Mesenteric fat pad (tissue), 1 donor: ENCODE measurements around the gene RPP25L. TPM values are rescaled to one million over a fixed set of nuclear protein-coding genes. Genes with fewer than 3 reads are reported as not detected.
"Not testable (repeated sequence)": the region's sequence is repeated elsewhere in the genome, so short reads cannot be mapped to it uniquely, and the experiment has no call there.

Source experiments
- DNase-seq: peaks from one replicate; pipeline ENCODE4 v3.0.0-alpha.2; 2020; ENCODE audit warnings: low spot score
- long read RNA-seq: library from polyadenylated mRNA; unstranded; transcript quantifications from one replicate; pipeline ENCODE4 v2.0.0, GENCODE V29; 2020
- total RNA-seq: library from RNA; stranded (reverse); fragmentation: NEBNext Ultra II Directional; extraction: Animal tissue kit (Norgen Biotek cat#: 25700); gene quantifications from one replicate; pipeline ENCODE4 v1.2.1, GENCODE V29; 2021
- donor health status: DM: yes; HTN: yes; CAD: no.

The RPP25L gene
- 14.8 TPM for total RNA-seq
- long read RNA-seq, transcript RPP25L-202 (2 exons, 888 nt), result major isoform, 8 of 14 reads
- long read RNA-seq, partial matches to known transcripts, result 0 of 14 reads
- long read RNA-seq, other reads (novel, unspliced or antisense), result 3 of 14 reads

DNA sequence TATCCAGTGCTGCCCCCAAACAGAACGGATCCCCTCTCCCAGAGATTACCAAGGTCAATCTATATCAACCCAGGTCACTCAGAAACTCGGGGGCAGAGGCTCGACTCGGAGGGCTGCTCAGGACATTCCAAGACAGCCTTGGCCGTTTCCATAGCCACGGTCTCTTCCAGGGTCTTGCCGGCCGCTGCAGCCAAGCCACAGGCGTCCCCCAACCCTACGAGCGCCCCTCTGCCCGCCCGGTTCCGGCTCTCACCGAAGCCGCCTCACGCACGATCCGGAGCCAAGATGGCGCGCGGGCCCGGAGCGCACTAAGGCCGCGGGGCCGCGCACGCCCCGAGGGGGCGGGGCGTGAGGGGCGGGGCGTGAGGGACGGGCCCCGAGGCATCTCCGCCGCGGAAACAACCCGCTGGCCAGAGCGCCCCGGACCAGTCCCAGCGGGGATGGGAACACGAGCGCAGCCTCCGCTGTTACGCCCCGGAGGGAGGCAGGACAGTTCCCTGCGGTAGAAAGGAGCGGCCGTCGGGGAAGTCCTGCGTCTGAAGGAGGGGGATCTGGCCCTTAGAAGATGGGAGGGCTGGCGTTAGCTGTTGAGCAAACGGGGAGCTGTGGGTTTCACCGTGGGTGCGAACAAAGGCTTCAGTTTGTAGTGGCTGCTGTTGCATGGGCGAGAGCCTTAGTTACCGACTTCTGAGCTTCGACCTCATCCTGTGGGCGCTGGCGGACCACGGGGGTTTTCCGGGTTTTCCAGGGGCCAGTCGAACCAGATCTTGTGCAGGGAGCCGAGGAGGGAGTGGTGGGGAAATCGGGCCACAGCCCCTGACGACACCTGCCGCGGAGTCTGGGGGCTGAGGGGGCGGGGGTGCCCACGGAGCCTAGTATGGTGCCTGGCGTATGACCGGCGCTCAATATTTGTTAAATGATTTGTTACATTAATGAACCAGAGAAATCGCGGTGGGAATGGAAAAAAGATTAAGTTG lies at the start of gene RPP25L:
TSS of gene RPP25L (minus strand) at position 287 of the 977 bp plus-strand sequence. CDS start 801 bp downstream, outside the sequence.
- no peak for DNase-seq

- no peak for DNase-seq
These were observed 47.8 kb upstream of the RPP25L start for GRCh38 chr9:34659592-34660253.

GRCh38 chr9:34658461-34658860 lies 46.6 kb upstream of the RPP25L start:
- DNase-seq, result no peak

DNA sequence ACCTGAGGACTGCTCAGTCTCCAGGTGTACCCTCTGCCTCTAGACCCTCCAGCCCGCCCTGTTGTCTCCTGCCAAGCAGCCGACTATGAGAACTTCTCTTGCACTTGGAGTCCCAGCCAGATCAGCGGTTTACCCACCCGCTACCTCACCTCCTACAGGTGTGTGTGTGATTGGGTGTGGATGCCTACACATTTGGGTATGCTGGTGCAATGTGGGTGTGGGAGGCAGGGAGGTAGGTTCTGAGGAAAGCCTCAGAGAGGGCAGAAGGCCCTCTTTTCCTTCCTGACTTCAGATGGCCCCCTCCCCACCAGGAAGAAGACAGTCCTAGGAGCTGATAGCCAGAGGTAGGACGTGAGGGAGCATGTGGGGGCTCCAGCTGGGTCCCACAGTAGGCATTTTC lies 45.1 kb upstream of the RPP25L start:
- DNase-seq, result no peak

GRCh38 chr9:34655394-34655793 lies 43.5 kb upstream of the RPP25L start:
- no peak for DNase-seq

DNA sequence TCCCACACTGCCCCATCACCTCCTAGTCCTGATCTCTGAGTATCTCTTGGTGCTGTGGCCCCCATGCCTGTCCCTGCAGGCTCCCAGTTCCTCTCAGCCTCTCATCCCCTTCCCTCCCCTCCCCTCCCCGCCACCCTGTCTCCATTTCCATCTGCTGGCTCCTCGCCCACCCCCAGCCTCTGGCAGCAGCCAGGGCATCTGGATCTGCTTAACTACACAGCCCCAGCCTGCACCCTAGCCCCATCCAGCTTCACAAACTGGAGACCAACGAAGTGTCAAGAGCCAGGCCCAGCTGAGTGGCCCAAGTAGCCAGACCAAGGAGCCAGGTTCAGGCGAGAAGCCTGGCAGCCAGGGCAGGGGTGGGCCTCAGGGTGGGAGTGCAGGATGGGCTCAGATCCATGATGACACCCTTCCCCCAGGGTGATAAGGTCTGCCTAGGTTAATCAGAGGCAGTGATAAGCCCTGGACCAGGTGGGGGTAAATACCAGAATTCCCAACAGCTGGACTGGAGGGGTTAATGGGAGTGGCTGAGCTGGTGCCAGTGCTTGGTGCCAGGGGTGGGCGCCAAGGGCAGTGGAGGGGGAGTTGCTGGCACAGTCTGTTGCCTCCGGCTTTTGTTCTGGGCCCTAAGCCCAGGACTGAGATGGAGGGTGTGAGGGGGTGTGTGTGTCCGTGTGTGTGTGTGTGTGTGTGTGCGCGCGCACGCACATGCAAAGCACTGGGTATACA lies 42.6 kb upstream of the RPP25L start:
- no peak for DNase-seq

DNA sequence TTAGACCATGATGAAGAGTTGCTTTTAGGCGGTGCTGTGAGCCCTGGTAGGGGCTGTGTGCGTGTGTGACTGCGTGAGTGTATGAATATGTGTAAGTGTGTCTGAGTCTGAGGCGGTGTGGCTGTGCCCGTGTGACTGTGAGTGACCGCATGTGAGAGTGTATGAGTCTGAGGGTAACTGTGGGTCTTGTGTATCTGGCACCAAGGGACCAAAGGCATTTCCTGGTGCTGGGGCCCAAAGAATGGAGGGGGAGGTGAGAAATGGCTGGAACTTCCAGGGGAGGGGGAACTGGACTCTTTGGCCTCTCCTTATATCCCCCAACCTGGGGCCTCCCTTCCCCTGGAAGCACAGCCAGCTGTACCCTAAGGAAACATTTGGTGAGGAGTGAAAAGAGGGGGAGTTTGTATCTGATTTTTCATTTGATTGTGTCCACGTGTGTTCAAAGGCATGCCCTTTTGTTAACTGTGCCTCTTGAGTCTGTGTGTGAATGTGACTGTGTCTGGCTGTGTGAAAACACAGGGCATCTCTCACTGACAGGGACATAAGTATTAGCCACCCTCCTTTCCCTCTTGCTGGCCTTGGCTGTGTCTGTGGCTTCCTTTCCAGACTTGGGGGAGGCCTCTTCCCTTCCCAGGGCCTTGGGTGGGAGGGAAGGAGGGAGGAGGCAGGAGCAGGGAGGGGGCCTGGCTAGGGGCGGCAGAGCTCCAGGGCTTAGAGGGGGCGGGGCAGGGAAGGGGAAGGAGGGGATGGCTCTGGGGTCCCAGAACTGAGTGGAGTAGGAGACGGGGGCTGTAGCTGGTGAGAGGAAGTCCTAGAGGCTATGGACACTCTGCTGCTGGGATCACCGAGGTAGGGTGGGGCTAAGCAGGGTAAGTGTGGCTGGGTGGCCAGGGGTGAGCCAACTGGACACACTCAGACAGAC lies 41.5 kb upstream of the RPP25L start:
- no peak for DNase-seq

GRCh38 chr9:34652602-34653000 lies 40.7 kb upstream of the RPP25L start:
- DNase-seq, result no peak

DNA sequence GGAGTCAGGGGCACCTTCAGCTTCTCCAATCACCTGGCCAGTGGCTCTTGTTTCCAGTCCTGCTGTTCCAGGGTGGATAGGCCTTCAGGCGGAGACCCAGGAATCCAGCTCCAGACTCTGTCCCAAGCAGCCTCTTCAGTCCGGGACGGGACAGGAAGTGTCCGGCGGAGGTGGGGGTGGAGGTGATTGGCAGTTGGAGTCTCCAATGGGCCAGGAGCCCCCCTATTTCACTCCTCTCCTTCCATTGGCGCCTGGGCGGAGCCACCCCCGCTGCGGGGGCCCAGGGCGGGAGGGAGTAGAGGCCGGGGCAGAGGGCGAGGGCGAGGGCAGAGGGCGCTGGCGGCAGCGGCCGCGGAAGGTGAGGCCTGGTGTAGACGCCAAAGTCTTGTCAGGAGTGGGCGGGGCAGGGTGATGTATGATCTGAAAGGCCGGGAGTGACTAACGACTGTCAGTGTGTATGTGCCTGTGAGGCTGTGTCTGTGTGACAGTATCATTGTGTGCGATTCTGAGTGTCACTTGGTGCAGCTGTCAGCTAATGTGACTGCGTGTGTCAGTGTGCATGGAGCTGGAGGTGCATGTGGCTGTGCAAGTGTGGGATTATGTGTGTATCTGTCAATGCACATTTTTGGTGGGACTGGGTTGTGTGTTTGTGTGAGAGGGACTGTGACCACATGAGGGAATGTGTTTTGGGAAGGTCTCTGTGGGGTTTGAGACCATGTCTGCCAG lies 40.1 kb upstream of the RPP25L start, which contains the start of gene IL11RA:
TSS of gene IL11RA (plus strand) at position 310 of the 726 bp plus-strand sequence. CDS start 3,033 bp downstream, outside the sequence.
- DNase-seq, result peak; percentile 94

- no peak for DNase-seq
These were observed 39.4 kb upstream of the RPP25L start for GRCh38 chr9:34651321-34651720.

- no peak for DNase-seq
These were observed 38.9 kb upstream of the RPP25L start for GRCh38 chr9:34650816-34651215.

GRCh38 chr9:34648673-34649072 lies 36.8 kb upstream of the RPP25L start:
- DNase-seq, result no peak

DNA sequence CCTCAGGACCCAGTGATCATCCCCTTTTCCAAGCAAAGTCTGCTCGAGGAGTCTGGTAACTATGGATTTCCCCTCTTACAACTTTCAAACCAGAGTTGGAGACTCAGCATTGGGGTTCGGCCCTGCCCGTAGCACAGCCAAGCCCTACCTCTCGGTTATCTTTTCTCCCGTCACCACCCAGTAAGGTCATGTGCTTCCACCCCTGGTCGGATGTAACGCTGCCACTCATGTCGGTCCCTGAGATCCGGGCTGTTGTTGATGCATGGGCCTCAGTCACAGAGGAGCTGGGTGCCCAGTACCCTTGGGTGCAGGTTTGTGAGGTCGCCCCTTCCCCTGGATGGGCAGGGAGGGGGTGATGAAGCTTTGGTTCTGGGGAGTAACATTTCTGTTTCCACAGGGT lies 35.8 kb upstream of the RPP25L start:
- no peak for DNase-seq

DNA sequence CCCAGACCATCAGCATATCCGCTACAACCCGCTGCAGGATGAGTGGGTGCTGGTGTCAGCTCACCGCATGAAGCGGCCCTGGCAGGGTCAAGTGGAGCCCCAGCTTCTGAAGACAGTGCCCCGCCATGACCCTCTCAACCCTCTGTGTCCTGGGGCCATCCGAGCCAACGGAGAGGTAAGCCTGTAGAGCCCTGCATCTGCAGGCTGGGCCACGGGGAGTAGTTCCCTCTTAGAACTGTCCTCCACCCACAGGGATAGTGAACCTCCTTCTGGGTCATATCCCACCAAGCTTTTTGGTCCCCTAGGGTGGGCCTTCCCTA lies 35.1 kb upstream of the RPP25L start:
- no peak for DNase-seq

DNA sequence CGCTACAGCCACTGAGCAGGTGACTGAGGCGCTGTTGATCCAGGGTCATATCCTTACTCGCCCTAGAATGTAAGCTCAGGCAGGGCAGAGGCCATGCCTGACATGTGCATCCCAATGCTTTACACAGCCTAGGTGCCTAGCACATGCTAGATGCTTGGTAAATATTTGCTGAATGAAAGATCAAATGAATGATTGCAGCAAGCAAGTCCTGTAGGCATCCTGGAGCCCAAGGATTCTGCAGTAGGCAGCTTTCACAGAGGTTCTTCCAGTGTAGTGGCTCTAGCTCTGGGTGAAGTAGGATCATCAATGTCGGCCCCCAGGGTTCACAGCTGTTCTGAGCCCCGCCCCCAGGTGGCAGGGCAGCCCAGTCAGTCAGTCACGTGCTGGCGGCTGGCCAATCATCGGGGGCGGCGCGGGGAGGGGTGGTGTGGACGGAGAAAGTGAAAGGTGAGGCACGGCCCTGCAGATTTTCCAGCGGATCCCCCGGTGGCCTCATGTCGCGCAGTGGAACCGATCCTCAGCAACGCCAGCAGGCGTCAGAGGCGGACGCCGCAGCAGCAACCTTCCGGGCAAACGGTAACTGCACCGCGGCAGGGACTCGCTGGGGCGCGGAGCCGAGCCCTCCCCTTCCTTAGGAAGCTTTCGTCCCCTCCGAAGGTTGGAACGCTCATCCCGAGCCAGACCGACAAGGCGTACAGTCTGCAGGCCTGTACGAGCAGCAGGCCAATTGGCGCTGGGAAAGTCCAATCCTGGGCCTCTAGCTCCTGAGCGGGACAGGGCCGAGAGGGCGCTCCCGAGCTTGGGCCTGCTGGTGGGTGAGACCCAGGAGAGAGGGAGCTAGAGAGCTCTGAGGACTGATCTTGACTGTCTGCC lies 34.5 kb upstream of the RPP25L start, which contains the start of gene GALT:
TSS of gene GALT (plus strand) at position 465 of the 873 bp plus-strand sequence. CDS start at position 495, 30 bp downstream.
- peak; percentile 99 for DNase-seq

- no peak for DNase-seq
These were observed 32.9 kb upstream of the RPP25L start for GRCh38 chr9:34644766-34645314.

DNA sequence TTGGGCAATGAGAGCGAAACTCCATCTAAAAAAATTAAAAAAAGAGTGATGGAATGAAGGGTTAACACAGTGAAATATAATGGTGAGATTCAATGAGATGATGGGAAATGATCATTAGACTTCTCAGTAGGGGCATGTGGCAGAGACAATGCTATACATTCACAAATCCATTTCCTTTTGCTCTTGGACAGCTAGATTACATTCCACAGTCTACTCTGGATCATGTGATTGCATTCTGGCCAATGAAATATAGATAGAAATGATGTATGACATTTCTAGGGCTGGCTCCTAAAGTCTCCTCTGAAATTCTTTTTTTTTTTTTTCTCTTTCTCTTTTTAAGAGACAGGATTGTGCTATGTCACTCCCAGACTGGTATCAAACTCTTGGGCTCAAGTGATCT lies 30.8 kb upstream of the RPP25L start:
- DNase-seq, result no peak

- DNase-seq, result not testable (repeated sequence)
These were observed 27.4 kb upstream of the RPP25L start for GRCh38 chr9:34639322-34639721.
